Dendritic cell treated with granulocyte-macrophage colony-stimulating factor and Interleukin-4, amounts not matched to agents 40 ng/mL and 50 ng/mL, for 4 days (primary cell): ENCODE measurements around the gene ALKBH4.
"Not testable (repeated sequence)": the region's sequence is repeated elsewhere in the genome, so short reads cannot be mapped to it uniquely, and the experiment has no call there.

Experiments used
- H3K27ac Mint-ChIP-seq: one replicate; pipeline ENCODE4 v1.8.0; 2022; ENCODE audit warnings: mild to moderate bottlenecking, mixed read lengths
- H3K27me3 Mint-ChIP-seq: one replicate; pipeline ENCODE4 v1.8.0; 2022; ENCODE audit warnings: mild to moderate bottlenecking, mixed read lengths
- H3K36me3 Mint-ChIP-seq: one replicate; pipeline ENCODE4 v1.8.0; 2022; ENCODE audit warnings: low read depth, mixed read lengths
- H3K4me1 Mint-ChIP-seq: one replicate; pipeline ENCODE4 v1.8.0; 2022; ENCODE audit warnings: low read depth, mixed read lengths
- H3K4me3 Mint-ChIP-seq: one replicate; pipeline ENCODE4 v1.8.0; 2022; ENCODE audit warnings: mild to moderate bottlenecking, moderate library complexity, mixed read lengths
- H3K9me3 Mint-ChIP-seq: one replicate; pipeline ENCODE4 v1.8.0; 2022; ENCODE audit warnings: mixed read lengths
- intact Hi-C: fragments of 100-400 bp; cut with micrococcal nuclease; formaldehyde crosslinking; loops from one replicate; pipeline ENCODE4 v1.15.0; 2022

Gene ALKBH4

DNA sequence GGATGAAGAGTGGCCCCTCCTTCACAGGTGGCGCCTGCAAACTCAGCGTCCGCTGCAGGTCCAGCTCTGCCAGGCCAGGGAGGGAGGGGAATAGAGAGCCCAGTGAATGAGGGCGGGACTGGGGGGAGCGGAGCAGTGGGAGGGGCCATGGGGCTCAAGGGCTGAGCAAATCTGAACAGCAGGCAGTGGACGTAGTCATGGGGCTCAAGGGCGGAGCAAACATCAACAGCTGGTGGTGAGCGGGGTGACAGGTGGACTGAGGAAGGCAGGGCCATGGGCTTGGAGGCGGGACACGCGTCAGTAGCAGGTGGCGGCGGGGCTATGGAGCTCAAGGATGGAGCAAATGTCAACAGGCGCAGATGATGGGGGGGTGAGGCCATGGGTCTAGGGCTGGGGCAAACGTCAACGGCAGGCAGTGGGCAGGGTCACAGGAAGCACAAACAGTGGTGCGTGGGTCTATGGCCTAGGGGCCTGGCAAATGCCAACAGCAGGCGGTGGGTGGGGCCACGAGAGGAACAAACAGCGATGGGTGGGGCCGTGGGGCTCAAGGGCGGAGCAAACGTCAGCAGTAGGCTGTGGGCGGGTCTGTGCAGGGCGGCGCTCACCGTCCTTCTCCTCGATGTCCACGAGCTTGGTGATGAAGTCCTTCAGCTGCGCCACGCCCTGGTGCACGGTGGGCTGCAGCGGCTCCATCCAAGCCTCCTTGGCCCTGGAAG is 28.7 kb upstream of the ALKBH4 start:
- not testable (repeated sequence) for H3K27me3 Mint-ChIP-seq, H3K9me3 Mint-ChIP-seq, H3K4me3 Mint-ChIP-seq

DNA sequence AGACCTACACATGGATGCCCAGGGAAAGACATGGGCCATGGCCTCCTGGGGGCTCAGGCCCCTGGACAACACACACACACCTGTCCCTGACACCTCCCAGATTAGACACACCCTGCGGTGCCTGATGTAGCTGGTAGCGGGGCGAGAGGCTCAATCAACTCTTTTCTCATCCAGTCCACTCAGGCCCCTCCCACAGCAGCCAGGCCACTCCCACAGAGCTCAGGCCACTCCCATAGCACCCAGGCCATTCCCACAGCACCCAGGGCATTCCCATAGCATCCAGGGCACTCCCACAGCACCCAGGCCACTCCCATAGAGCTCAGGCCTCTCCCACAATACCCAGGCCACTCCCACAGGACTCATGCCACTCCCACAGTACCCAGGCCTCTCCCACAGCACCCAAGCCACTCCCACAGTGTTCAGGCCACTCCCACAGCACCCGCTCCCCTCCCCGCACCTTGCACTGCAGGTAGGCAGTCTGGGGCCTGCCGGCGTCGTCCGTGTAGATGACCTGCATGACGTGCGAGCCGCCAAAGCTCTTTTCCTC is 25.9 kb upstream of the ALKBH4 start:
- H3K27ac Mint-ChIP-seq, H3K4me3 Mint-ChIP-seq, H3K27me3 Mint-ChIP-seq, H3K4me1 Mint-ChIP-seq, intact Hi-C loops, H3K36me3 Mint-ChIP-seq, H3K9me3 Mint-ChIP-seq: not testable (repeated sequence)

More for the DNA sequence above, 28.7 kb upstream of the ALKBH4 start:
- H3K36me3 Mint-ChIP-seq, H3K27ac Mint-ChIP-seq, H3K4me1 Mint-ChIP-seq, intact Hi-C loops: not testable (repeated sequence)

DNA sequence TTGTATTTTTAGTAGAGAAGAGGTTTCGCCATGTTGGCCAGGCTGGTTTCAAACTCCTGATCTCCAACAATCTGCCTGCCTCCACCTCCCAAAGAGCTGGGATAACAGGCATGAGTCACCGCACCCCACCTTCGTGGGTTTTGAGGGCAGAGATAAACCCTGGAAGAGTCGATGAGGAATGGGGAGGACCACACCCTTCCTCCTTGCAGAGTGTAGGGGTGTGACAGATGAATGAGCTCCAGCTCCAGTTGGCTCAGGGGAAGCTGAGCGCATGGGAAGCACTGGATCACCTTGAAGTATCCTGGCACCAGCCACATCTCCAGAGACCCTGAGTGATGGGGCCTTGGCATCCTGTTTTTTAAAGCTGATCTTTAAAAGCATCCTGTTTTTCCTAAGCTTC is 19.7 kb upstream of the ALKBH4 start:
- H3K4me3 Mint-ChIP-seq, intact Hi-C loops, H3K27ac Mint-ChIP-seq, H3K4me1 Mint-ChIP-seq, H3K36me3 Mint-ChIP-seq, H3K27me3 Mint-ChIP-seq, H3K9me3 Mint-ChIP-seq: not testable (repeated sequence)

DNA sequence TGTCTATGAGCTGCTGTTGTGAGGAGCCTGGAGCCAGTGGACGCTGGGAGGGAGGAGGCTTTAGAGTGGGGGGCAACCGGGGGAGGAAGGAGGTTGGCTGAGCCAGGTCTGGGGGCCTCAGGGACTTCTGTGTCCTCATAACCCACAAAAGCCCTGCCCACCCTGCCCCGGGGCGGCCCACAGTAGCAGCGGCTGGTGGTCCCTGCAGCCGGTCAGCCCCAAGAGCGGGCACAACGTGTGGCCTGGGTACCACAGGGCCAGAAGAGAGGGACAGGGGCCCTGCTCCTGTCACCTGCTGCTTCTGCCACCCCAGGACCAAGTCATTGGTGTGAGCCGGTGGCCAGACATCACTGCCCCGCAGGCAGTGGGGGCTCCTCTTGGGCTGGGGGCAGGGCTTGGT is 17.3 kb upstream of the ALKBH4 start:
- H3K4me3 Mint-ChIP-seq, H3K27me3 Mint-ChIP-seq, H3K9me3 Mint-ChIP-seq, H3K27ac Mint-ChIP-seq, H3K4me1 Mint-ChIP-seq, H3K36me3 Mint-ChIP-seq, intact Hi-C loops: not testable (repeated sequence)

DNA sequence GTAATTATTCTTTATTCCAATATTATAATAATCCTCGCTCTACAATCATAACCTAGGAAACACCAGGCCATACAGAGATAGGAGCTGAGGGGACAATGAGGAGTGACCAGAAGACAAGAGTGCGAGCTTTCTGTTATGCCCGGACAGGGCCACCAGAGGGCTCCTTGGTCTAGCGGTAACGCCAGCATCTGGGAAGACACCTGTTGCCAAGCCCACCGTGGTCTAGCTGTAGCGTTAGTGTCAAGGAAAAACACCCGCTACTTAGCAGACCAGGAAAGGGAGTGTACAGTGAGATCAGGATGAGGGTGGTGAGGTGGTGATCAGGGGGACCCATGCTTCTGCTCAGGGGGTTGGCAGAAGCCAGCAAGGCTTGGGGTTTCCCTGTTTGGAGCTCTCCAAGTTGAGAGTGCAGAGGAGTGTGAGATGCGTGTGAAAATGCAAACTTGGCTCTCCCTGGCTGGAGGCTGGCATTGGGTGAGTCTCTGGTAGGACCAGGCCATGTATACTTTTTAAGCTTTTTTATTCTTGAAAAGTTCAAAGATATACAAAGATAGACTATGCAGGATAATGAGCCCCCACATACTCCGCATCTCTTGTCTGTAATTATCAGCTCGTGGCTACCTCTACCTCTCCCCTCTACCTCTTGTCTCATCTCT is 15.4 kb upstream of the ALKBH4 start:
- peak overlapping the region; percentile 50 for H3K27ac Mint-ChIP-seq

DNA sequence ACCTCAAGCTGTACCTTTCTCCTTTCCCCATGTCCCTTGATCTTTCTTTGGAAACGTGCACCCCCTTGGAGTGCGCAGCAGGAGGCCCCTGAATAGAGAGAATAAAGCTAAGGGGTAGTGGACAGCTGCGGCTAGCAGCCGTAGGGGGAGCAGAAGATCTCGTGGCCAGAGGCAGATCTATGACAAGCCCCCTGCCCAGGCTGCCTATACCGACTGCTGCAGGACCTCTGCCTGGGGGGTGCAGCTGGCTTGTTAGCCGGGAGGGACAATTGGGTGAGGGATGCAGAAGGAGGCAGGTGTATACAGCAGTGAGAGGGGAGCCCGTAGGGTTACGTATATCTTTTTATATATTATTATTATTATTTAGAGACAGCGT is 14.5 kb upstream of the ALKBH4 start:
- H3K4me3 Mint-ChIP-seq, intact Hi-C loops, H3K9me3 Mint-ChIP-seq, H3K36me3 Mint-ChIP-seq, H3K27me3 Mint-ChIP-seq, H3K27ac Mint-ChIP-seq, H3K4me1 Mint-ChIP-seq: not testable (repeated sequence)

More for the DNA sequence above, 15.4 kb upstream of the ALKBH4 start:
- H3K9me3 Mint-ChIP-seq, H3K4me3 Mint-ChIP-seq, H3K4me1 Mint-ChIP-seq, H3K36me3 Mint-ChIP-seq, H3K27me3 Mint-ChIP-seq, intact Hi-C loops: not testable (repeated sequence)

DNA sequence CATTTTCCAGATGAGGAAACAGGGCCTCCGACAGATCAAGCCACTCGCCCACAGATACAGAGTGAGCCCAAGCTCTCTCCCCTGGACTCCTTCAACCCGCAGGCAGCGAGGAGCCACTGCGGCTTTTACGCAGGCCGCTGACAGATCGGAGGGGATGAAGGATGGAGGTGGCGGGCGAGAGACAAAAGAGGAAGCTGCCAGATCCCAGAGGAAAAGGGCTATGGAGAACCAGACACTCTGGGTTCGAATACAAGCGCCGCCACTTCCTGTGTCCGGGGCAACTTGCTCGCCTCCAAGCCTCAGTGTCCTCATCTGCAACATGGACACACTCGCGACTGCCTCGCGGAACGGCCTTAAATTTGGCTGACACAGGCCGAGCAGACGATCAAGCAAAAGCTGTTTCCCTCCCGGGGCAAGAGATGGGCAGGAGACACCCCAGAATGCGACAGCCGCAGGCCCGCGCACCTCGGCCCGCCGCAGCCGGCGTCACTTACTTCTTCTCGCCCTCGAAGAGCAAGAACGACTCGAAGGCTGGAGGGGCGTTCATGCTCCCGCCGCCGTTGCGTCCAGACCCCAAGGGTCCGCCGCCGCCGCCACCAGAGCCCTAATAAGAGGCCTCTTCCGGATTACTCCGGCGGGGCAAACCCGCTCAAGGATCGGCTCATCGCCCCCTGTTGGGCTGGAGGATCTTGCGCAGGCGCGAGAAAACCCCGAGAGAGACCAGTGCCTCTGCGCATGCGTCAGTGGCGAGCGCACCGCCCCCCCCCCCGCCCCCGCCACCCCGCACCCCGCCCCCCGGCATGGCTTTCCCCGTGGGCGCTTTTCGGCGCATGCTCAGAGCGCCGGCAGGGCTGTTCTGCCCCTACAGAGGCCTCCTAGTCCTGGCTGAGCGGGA is 13.9 kb upstream of the ALKBH4 start, which contains the start of gene POLR2J:
Gene POLR2J, minus strand, starts transcription at position 609 of the 895 bp plus-strand sequence. Its CDS starts 62 bp downstream, at position 547.
- H3K4me3 Mint-ChIP-seq: peak within 1 kb of the TSS; percentile 86
- intact Hi-C loops, H3K27me3 Mint-ChIP-seq, H3K4me1 Mint-ChIP-seq, H3K36me3 Mint-ChIP-seq, H3K9me3 Mint-ChIP-seq: not testable (repeated sequence)
- H3K27ac Mint-ChIP-seq: peak within 1 kb of the TSS; percentile 83

DNA sequence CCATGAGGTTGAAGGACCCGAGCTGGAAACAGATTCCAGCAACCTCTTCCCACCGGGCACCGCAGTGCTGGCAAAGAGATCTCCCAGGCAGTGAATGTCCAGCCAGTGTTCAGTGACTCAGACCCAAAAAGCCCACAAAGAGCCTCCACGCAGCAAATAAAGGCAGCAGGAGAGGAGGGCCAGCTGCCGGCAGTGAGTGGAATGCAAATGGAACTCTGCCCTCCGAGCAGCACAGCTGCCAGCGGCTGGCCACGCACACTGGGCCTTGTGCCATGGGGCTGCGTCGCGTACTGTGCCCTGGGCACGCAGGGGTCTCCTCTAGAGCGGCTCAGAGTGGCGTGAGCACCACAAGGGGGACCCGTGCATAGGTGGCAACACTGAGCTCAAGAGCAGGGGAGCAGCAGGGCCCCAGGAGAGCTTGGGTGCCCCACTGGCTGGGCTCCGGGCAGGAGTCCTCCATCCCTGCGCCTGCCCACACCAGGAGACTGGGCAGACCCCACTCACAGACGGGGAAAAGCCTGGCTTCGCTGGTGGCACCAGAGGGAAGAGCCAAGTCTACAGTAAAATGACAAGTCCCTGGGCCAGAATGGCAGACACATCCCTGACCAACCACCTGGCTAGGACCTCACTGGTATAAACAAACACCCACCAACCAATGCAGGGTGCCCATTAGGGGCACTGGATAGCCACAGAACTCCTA is 10.2 kb upstream of the ALKBH4 start:
- H3K4me3 Mint-ChIP-seq, H3K4me1 Mint-ChIP-seq, H3K27me3 Mint-ChIP-seq, H3K9me3 Mint-ChIP-seq, H3K27ac Mint-ChIP-seq, intact Hi-C loops: not testable (repeated sequence)
- peaks cover 33% of the 10 kb centered on the region for H3K36me3 Mint-ChIP-seq

DNA sequence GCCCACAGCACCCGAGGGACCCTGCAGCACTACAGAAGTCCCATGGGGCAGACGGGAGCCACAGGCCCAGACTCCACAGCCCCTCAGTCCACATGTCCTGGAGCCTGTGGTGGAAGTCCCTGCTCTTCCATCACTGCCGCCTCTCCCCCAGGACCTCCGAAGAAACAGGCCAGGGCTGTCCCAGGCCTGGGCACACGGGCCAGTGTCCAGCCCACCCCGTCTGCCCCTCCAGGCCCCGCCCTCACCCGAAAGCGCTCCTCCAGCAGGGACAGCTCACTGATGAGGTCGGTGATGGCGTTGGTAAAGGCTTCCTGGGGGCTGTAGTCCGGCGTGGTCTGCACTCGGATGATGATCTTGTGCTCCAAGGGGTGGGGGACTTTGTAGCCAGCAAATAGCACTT is 9.5 kb upstream of the ALKBH4 start:
- H3K4me3 Mint-ChIP-seq, H3K27me3 Mint-ChIP-seq, H3K9me3 Mint-ChIP-seq, H3K4me1 Mint-ChIP-seq, intact Hi-C loops, H3K27ac Mint-ChIP-seq: not testable (repeated sequence)
- peaks cover 35% of the 10 kb centered on the region for H3K36me3 Mint-ChIP-seq

DNA sequence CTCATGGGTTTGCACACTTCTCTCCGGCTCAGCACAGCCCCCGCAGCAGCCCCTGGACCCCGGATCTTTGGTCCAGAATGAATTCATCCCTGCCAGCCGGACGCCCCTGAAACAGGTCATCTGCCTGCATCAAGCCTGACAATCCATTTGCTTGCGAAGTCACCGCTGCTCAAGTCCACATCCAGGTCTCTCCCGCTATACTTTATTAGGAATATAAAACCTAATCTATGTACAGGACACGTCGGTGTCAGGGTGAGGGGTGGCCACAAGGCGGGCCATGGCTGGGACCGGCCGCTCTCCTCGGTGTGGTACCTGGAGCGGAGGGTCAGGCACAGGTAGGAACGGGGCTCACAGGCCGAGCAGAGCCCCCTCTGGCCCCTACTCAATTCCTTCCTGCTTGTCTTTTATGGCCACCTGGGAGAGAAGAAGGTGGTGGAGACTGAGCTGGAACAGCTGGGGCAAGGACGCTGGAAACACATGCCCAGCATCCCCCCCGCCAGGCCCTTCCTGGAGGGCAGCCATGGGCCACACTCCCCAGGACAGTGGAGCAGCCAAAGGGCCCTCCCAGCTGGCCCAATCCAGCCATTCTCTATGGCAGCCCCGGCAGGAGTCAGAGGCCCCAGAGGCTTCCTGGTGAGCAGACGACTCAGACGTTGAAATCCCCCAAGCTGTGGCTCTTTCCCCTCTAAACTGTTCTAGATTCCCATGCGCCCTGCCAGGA is 8.8 kb upstream of the ALKBH4 start:
- Mint-ChIP-seq H3K4me3 (no peak overlapping the region), H3K9me3 (no peaks in the 10 kb centered on the region), H3K36me3 (peaks cover 42% of the 10 kb centered on the region), H3K27me3 (no peaks in the 10 kb centered on the region), H3K27ac (no peak overlapping the region), H3K4me1 (peaks cover 5% of the 10 kb centered on the region)
- intact Hi-C loops: no loop called here

DNA sequence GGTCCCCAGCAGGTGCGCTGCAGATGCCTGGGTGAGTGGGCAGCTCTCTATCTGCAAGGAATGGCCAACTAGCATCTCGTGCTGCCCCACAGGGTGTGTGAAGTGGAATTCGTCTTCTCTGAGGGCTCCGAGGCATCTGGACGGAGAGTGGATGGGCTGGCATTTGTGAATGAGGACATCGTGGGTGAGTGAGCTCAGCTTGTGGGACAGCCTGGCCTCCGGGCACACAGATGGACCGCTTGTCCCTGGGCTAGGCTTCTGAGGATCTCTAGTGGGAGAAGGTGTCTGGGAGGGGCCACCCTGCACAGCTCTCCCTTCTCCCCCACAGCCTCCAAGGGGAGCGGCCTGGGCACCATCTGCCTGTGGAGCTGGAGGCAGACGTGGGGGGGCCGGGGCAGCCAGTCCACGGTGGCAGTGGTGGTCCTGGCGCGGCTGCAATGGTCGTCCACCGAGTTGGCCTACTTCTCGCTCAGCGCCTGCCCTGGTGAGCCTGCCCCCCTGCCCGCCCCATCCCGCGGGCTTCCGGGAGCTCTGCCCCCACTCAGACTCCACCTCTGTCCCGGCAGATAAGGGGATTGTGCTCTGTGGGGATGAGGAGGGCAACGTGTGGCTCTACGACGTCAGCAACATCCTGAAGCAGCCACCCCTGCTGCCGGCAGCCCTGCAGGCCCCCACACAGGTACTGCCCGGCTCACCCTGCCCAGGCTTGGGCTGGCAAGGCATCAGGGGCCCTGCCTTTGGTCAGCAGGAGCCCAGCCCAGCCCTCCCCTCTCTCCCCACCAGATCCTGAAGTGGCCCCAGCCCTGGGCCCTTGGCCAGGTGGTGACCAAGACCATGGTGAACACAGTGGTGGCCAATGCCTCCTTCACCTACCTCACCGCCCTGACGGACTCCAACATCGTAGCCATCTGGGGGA is 7.7 kb upstream of the ALKBH4 start:
- intact Hi-C loops: no loop called here
- Mint-ChIP-seq H3K9me3 (no peaks in the 10 kb centered on the region), H3K27ac (no peak overlapping the region), H3K4me3 (no peak overlapping the region), H3K27me3 (no peaks in the 10 kb centered on the region), H3K4me1 (peaks cover 5% of the 10 kb centered on the region), H3K36me3 (peaks cover 53% of the 10 kb centered on the region)

DNA sequence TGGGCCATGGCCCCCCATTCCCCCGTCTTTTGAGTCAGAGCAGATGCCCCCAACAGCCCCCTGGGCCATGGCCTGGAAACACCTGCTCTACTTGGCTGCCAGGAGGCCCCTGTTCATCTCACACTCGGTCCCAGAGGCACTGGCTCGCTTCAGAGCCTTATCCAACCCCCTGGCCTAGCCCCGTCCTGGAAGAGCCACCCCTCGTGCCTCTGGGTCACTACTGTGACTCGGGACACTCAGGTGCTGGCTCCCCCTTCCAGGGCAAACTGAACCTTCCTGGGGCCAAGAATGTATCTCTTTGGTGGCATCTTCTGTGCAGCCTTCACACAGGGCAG is 7.1 kb upstream of the ALKBH4 start:
- intact Hi-C loops: no loop called here
- Mint-ChIP-seq H3K27ac (peak overlapping the region; percentile 38), H3K36me3 (peaks cover 59% of the 10 kb centered on the region), H3K9me3 (no peaks in the 10 kb centered on the region), H3K27me3 (no peaks in the 10 kb centered on the region), H3K4me3 (no peak overlapping the region), H3K4me1 (peaks cover 5% of the 10 kb centered on the region)
